Small intestine (tissue), 7 donors: Measurements from ENCODE around the gene MYLK. TPM values are rescaled to one million over a fixed set of nuclear protein-coding genes. Genes with fewer than 3 reads are reported as not detected.
"Not testable (repeated sequence)": the region's sequence is repeated elsewhere in the genome, so short reads cannot be mapped to it uniquely, and the experiment has no call there.

ENCODE experiments used
- DNase-seq, 2 donors: peaks; one replicate each; pipeline versions ENCODE4 v3.0.0 to v3.0.0-alpha.2; 2013
- FAIRE-seq: peaks from 2 replicates; lab custom pipeline; 2012; peaks lifted over from hg19 to GRCh38; lab: Jason Lieb, UNC
- H3K27ac ChIP-seq, 3 donors: one replicate each; pipeline ENCODE4 v1.5.1; 2013; ENCODE audit warnings: low read length in 2 of 3, mild to moderate bottlenecking in 2 of 3, control low read depth in 1 of 3, inconsistent platforms in 1 of 3, low read depth in 1 of 3, moderate library complexity in 1 of 3
- H3K27me3 ChIP-seq, 3 donors: one replicate each; pipeline ENCODE4 v1.6.1; 2013; ENCODE audit warnings: low read length in 3 of 3, inconsistent platforms in 1 of 3; ENCODE audit not compliant: control insufficient read depth in 3 of 3, insufficient read depth in 3 of 3
- H3K36me3 ChIP-seq, 3 donors: one replicate each; pipeline ENCODE4 v1.6.1; 2013; ENCODE audit warnings: low read length in 3 of 3, inconsistent platforms in 1 of 3, low read depth in 1 of 3, mild to moderate bottlenecking in 1 of 3, moderate library complexity in 1 of 3; ENCODE audit not compliant: control insufficient read depth in 3 of 3, insufficient read depth in 2 of 3
- H3K4me1 ChIP-seq, 3 donors: one replicate each; pipeline ENCODE4 v1.6.1; 2013; ENCODE audit warnings: low read length in 2 of 3, inconsistent platforms in 1 of 3, low read depth in 1 of 3, mild to moderate bottlenecking in 1 of 3, moderate library complexity in 1 of 3; ENCODE audit not compliant: control insufficient read depth in 3 of 3, insufficient read depth in 2 of 3
- H3K4me3 ChIP-seq, 3 donors: one replicate each; pipeline ENCODE4 v1.5.1; 2013; ENCODE audit warnings: low read length in 3 of 3, control low read depth in 1 of 3, inconsistent platforms in 1 of 3, low read depth in 1 of 3, mild to moderate bottlenecking in 1 of 3, moderate library complexity in 1 of 3
- H3K9me3 ChIP-seq, 2 donors: one replicate each; pipeline ENCODE4 v1.6.1; 2013; ENCODE audit warnings: low read depth in 1 of 2, low read length in 1 of 2; ENCODE audit not compliant: control insufficient read depth in 2 of 2, insufficient read depth in 1 of 2
- WGBS, 3 donors: extraction: QIAGEN DNeasy Blood & Tissue Kit; methylation state at CpG; one replicate each; pipeline ENCODE4 v1.1.7; 2013; 5-methylcytosine and 5-hydroxymethylcytosine counted together
- polyA plus RNA-seq, 4 donors: library from polyadenylated mRNA; stranded (reverse) in 3 of 4; unstranded in 1 of 4; fragments of 200-250 nt in 3 of 4; fragments of 120-200 nt in 1 of 4; gene quantifications; one replicate each; pipeline versions ENCODE4 v1.2.1 to v1.2.3, GENCODE V29; 2013
- donor health status: healthy with polysubstance abuse.
- donor health status: control.
- donor health status: control.
- donor health status: Bipolar disorder and iron deficiency.
- donor health status: healthy.

The MYLK gene
- polyA plus RNA-seq, 4 donors = 2.2 to 51.5 (median 24.5) TPM

GRCh38 chr3:123610331-123610730 lies 273.8 kb downstream of the MYLK start:
- no peak overlapping the region for H3K27ac ChIP-seq
- no peaks in the 10 kb centered on the region for H3K27me3 ChIP-seq
- FAIRE-seq (no peak), DNase-seq (no peak)
- H3K4me3 ChIP-seq = no peak overlapping the region
- H3K9me3 ChIP-seq = no peaks in the 10 kb centered on the region
- peaks cover 0 to 23% (median 0%) of the 10 kb centered on the region in 3 donors for H3K4me1 ChIP-seq
- peaks cover 0 to 11% (median 2%) of the 10 kb centered on the region in 3 donors for H3K36me3 ChIP-seq
- WGBS, 3 donors = 76 to 94% (median 85%) methylated on average over 3 of the region's 3 CpGs

- WGBS, 3 donors = 81 to 91% (median 81%) methylated on average over 5 of the region's 5 CpGs
These were observed 275.1 kb downstream of the MYLK start for GRCh38 chr3:123609063-123609462.

GRCh38 chr3:123608263-123608937 lies 275.7 kb downstream of the MYLK start:
- 57 to 79% (median 77%) methylated on average over 3 of the region's 3 CpGs for WGBS, 3 donors
- no peak overlapping the region for H3K27ac ChIP-seq
- H3K4me1 ChIP-seq = peaks cover 0 to 35% (median 2%) of the 10 kb centered on the region in 3 donors
- DNase-seq = peak in 1 of 2 donors; percentile 22
- no peak overlapping the region for H3K4me3 ChIP-seq
- no peaks in the 10 kb centered on the region for H3K27me3 ChIP-seq
- no peaks in the 10 kb centered on the region for H3K9me3 ChIP-seq
- peaks cover 0 to 2% (median 0%) of the 10 kb centered on the region in 3 donors for H3K36me3 ChIP-seq
- FAIRE-seq = no peak

More at GRCh38 chr3:123609063-123609462, 275.1 kb downstream of the MYLK start:
- peak overlapping the region in 1 of 3 donors; percentile 32 for H3K27ac ChIP-seq
- DNase-seq (no peak), FAIRE-seq (no peak)
- peaks cover 0 to 30% (median 0%) of the 10 kb centered on the region in 3 donors for H3K4me1 ChIP-seq
- no peaks in the 10 kb centered on the region for H3K27me3 ChIP-seq
- no peak overlapping the region for H3K4me3 ChIP-seq
- H3K36me3 ChIP-seq = peaks cover 0 to 5% (median 1%) of the 10 kb centered on the region in 3 donors
- H3K9me3 ChIP-seq = no peaks in the 10 kb centered on the region

GRCh38 chr3:123606527-123606926 lies 277.6 kb downstream of the MYLK start:
- Histone ChIP-seq H3K36me3 (peaks cover 0 to 2% (median 0%) of the 10 kb centered on the region in 3 donors), H3K4me3 (no peak overlapping the region), H3K9me3 (no peaks in the 10 kb centered on the region), H3K4me1 (peaks cover 0 to 43% (median 6%) of the 10 kb centered on the region in 3 donors), H3K27me3 (no peaks in the 10 kb centered on the region), H3K27ac (peak overlapping the region in 1 of 3 donors; percentile 80)
- DNase-seq = no peak
- no peak for FAIRE-seq

- peaks cover 0 to 47% (median 6%) of the 10 kb centered on the region in 3 donors for H3K4me1 ChIP-seq
- DNase-seq (peak; percentile 83 to 94), FAIRE-seq (no peak)
- H3K36me3 ChIP-seq = peaks cover 0 to 3% (median 0%) of the 10 kb centered on the region in 3 donors
- 31 to 73% (median 52%) methylated on average over 5 of the region's 5 CpGs for WGBS, 3 donors
- no peaks in the 10 kb centered on the region for H3K9me3 ChIP-seq
- peak overlapping the region in 2 of 3 donors; percentile 16 to 80 for H3K27ac ChIP-seq
- H3K27me3 ChIP-seq = no peaks in the 10 kb centered on the region
- no peak overlapping the region for H3K4me3 ChIP-seq
These were observed 278.3 kb downstream of the MYLK start for GRCh38 chr3:123605789-123606234.

- DNase-seq, H3K27ac ChIP-seq, H3K4me3 ChIP-seq, FAIRE-seq, H3K27me3 ChIP-seq, H3K9me3 ChIP-seq, H3K36me3 ChIP-seq: not testable (repeated sequence)
- H3K4me1 ChIP-seq = peaks cover 0 to 43% (median 6%) of the 10 kb centered on the region in 3 donors
- WGBS, 3 donors = 75 to 79% (median 76%) methylated on average over 2 of the region's 2 CpGs
These were observed 281.0 kb downstream of the MYLK start for GRCh38 chr3:123603153-123603552.

GRCh38 chr3:123602325-123602724 lies 281.8 kb downstream of the MYLK start:
- FAIRE-seq (no peak), DNase-seq (peak in 1 of 2 donors; percentile 59)
- 26 to 64% (median 43%) methylated on average over 1 of the region's 1 CpG for WGBS, 3 donors
- Histone ChIP-seq H3K4me3 (no peak overlapping the region), H3K9me3 (no peaks in the 10 kb centered on the region), H3K4me1 (peaks cover 0 to 45% (median 6%) of the 10 kb centered on the region in 3 donors), H3K27ac (no peak overlapping the region), H3K36me3 (peaks cover 0 to 6% (median 0%) of the 10 kb centered on the region in 3 donors), H3K27me3 (no peaks in the 10 kb centered on the region)

GRCh38 chr3:123600863-123601262 lies 283.3 kb downstream of the MYLK start:
- H3K36me3 ChIP-seq, H3K27me3 ChIP-seq, H3K9me3 ChIP-seq, FAIRE-seq, H3K4me3 ChIP-seq: not testable (repeated sequence)
- peak in 1 of 2 donors; percentile 91 for DNase-seq
- Histone ChIP-seq H3K4me1 (peaks cover 0 to 35% (median 6%) of the 10 kb centered on the region in 3 donors), H3K27ac (peak overlapping the region in 2 of 3 donors; percentile 42 to 58)
